Ishikawa (cell line): ENCODE measurements around the gene ACSL3.

Source experiments
- MAX ChIP-seq: IDR thresholded peaks from 2 replicates; pipeline ENCODE4 v1.6.1; 2012
- RAD21 ChIP-seq: IDR thresholded peaks from 2 replicates; pipeline ENCODE4 v1.6.1; 2012; ENCODE audit warnings: low read depth
- REST ChIP-seq: IDR thresholded peaks from 2 replicates; pipeline ENCODE4 v1.6.1; 2012; ENCODE audit warnings: low read depth, mild to moderate bottlenecking
- TCF12 ChIP-seq: IDR thresholded peaks from 2 replicates; pipeline ENCODE4 v1.6.1; 2012; ENCODE audit warnings: low read depth
- YY1 ChIP-seq: IDR thresholded peaks from 2 replicates; pipeline ENCODE4 v1.6.1; 2012; ENCODE audit warnings: low read depth
- ZBTB7A ChIP-seq: IDR thresholded peaks from 2 replicates; pipeline ENCODE4 v1.6.1; 2012; ENCODE audit warnings: low read depth

- no peak for TF ChIP-seq TCF12
- no peak for TF ChIP-seq ZBTB7A
- no peak for TF ChIP-seq REST
- no peak for TF ChIP-seq YY1
- TF ChIP-seq MAX: no peak
- TF ChIP-seq RAD21: no peak
Observed at GRCh38 chr2:222916229-222917197, 55.7 kb downstream of the ACSL3 start.
